Activated CD8-positive, alpha-beta T cell treated with anti-CD3 and anti-CD28 coated beads, Interleukin-2, amount 10 ng/mL, durations not matched to agents 7 days and 5 days (primary cell): ENCODE data around the gene SDE2. TPM values are rescaled to one million over a fixed set of nuclear protein-coding genes. Genes with fewer than 3 reads are reported as not detected.
"Not testable (repeated sequence)": the region's sequence is repeated elsewhere in the genome, so short reads cannot be mapped to it uniquely, and the experiment has no call there.

Experiments used
- ATAC-seq: fragments of 150-1000 bp; cut with Tn5 transposase; one replicate; pipeline ENCODE4 v1.10.0; 2021; ENCODE audit warnings: moderate library complexity
- CTCF ChIA-PET: fragments of 350-600 bp; sonication (Branson Sonifier 250); formaldehyde crosslinking; loops from one replicate; lab custom pipeline; 2021; ENCODE audit warnings: antibody characterized with exemption; lab: Charles Lee
- POLR2A ChIA-PET: fragments of 350-600 bp; sonication (Branson Sonifier 250); formaldehyde crosslinking; loops from one replicate; lab custom pipeline; 2021; ENCODE audit warnings: antibody characterized with exemption; lab: Charles Lee
- DNase-seq: peaks from one replicate; pipeline ENCODE4 v3.0.0-alpha.2; 2020
- H3K27ac Mint-ChIP-seq: one replicate; pipeline ENCODE4 v1.8.0; 2021; ENCODE audit warnings: mild to moderate bottlenecking, mixed read lengths
- H3K27me3 Mint-ChIP-seq: one replicate; pipeline ENCODE4 v1.8.0; 2021; ENCODE audit warnings: low read depth, mixed read lengths
- H3K36me3 Mint-ChIP-seq: one replicate; pipeline ENCODE4 v1.8.0; 2021; ENCODE audit warnings: low read depth, mixed read lengths
- H3K4me1 Mint-ChIP-seq: one replicate; pipeline ENCODE4 v1.8.0; 2021; ENCODE audit warnings: low read depth, mixed read lengths
- H3K4me3 Mint-ChIP-seq: one replicate; pipeline ENCODE4 v1.8.0; 2021; ENCODE audit warnings: mild to moderate bottlenecking, mixed read lengths
- H3K9me3 Mint-ChIP-seq: one replicate; pipeline ENCODE4 v1.8.0; 2022; ENCODE audit warnings: mixed read lengths; ENCODE audit not compliant: insufficient read depth
- total RNA-seq, 2 experiments: library from RNA; stranded (reverse); gene quantifications; one replicate each; pipeline ENCODE4 v1.2.3, GENCODE V29; 2021

The SDE2 gene
- total RNA-seq, 2 experiments from 2014 or later: 15.4 to 16.9 TPM

DNA sequence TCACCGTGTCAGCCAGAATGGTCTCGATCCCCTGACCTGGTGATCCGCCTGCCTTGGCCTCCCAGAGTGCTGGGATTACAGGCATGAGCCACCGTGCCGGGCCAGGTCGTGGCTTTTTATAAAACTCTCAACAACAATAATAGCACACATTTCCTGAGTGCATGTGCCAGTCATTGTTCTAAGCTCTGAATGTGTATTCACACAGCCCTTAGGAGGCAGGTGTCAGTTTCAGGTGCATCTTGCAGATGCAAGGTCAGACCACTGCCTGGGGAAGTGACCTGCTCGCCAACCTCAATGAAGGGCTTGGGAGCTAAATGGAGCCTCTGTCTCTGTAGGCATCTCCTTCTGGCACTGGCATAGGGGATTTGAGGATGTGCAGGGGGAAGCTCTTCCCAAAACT lies 56.6 kb downstream of the SDE2 start:
- H3K4me3 Mint-ChIP-seq: no peak overlapping the region
- CTCF ChIA-PET: no interaction called here
- H3K27me3 Mint-ChIP-seq: peaks cover 14% of the 10 kb centered on the region
- H3K4me1 Mint-ChIP-seq: peaks cover 15% of the 10 kb centered on the region
- POLR2A ChIA-PET: interaction anchor here (0.7 kb wide), 1 partner anchor 69 kb away, joined by 3 read pairs; no protein-coding TSS in a partner anchor
- H3K27ac Mint-ChIP-seq: no peak overlapping the region
- H3K9me3 Mint-ChIP-seq: no peaks in the 10 kb centered on the region
- no peak for DNase-seq
- no peaks in the 10 kb centered on the region for H3K36me3 Mint-ChIP-seq
- ATAC-seq: no peak

DNA sequence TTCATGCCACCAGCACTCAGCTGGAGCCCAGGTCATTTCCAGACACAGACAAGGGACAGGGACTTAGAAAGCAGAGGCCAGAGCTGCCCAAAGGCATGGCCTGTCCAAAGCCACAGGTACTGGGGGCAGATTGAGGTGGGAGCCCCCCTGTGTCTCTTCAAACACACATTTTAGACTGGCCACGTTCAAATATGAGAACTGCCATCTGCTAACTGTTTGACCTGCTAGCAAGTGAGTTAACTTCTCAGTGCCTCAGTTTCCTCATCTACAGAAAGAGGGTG lies 57.3 kb downstream of the SDE2 start:
- ChIA-PET CTCF (no interaction called here), POLR2A (no interaction called here)
- no peak overlapping the region for H3K4me3 Mint-ChIP-seq
- no peaks in the 10 kb centered on the region for H3K36me3 Mint-ChIP-seq
- H3K4me1 Mint-ChIP-seq: peaks cover 15% of the 10 kb centered on the region
- DNase-seq (no peak), ATAC-seq (no peak)
- no peak overlapping the region for H3K27ac Mint-ChIP-seq
- no peaks in the 10 kb centered on the region for H3K9me3 Mint-ChIP-seq
- peaks cover 11% of the 10 kb centered on the region for H3K27me3 Mint-ChIP-seq

DNA sequence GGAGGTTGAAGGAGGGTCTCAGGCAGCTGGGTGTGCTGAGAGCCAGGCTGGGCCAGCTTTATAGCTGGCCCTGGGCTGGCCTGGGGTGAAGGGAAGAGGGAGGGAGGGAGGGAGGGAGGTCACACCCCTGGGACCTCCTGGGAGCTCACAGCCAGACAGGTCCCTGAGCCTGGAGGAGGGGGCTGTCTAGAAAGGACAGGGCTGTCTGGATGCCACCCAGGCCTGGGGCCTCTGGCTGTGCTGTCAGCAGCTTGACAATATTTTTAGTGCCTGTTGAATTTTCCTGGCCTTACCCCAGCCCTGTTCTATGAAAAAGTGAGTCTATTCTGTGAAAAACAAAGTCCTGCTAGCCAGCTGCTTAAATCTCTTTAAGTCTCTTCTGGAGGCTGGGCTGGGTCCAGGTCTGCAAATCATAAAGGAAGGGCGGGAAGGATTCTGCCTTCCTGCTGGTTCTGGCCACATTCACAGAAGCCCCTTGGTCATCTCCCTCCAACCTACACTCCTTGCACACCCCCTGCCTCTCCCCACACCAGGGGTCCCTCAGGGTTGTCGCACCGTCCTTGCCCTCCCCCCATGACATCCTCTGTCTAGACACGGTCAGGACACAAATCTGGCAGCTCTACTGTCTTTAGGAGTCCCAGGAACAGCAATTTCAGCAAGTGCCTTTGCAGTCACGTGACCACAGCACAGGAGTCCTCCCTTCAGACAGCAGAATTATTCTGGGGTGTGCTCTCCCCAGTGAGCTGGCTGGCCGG lies 57.8 kb downstream of the SDE2 start, which contains the start of gene LEFTY2:
TSS of gene LEFTY2 (minus strand) at position 34 of the 755 bp plus-strand sequence. CDS start 80 bp downstream, outside the sequence.
- CTCF ChIA-PET: interaction anchor here (1.6 kb wide), 1 partner anchor 22 kb away, joined by 5 read pairs; no protein-coding TSS in a partner anchor
- H3K4me3 Mint-ChIP-seq: no peak within 1 kb of the TSS
- DNase-seq: no peak
- peaks cover 11% of the 10 kb centered on the region for H3K27me3 Mint-ChIP-seq
- no peak for ATAC-seq
- POLR2A ChIA-PET: interaction anchor here (0.7 kb wide), 1 partner anchor 473 kb away, joined by 3 read pairs; no protein-coding TSS in a partner anchor
- no peak within 1 kb of the TSS for H3K27ac Mint-ChIP-seq
- H3K36me3 Mint-ChIP-seq: no peaks in the 10 kb centered on the region
- no peaks in the 10 kb centered on the region for H3K9me3 Mint-ChIP-seq
- peaks cover 15% of the 10 kb centered on the region for H3K4me1 Mint-ChIP-seq

DNA sequence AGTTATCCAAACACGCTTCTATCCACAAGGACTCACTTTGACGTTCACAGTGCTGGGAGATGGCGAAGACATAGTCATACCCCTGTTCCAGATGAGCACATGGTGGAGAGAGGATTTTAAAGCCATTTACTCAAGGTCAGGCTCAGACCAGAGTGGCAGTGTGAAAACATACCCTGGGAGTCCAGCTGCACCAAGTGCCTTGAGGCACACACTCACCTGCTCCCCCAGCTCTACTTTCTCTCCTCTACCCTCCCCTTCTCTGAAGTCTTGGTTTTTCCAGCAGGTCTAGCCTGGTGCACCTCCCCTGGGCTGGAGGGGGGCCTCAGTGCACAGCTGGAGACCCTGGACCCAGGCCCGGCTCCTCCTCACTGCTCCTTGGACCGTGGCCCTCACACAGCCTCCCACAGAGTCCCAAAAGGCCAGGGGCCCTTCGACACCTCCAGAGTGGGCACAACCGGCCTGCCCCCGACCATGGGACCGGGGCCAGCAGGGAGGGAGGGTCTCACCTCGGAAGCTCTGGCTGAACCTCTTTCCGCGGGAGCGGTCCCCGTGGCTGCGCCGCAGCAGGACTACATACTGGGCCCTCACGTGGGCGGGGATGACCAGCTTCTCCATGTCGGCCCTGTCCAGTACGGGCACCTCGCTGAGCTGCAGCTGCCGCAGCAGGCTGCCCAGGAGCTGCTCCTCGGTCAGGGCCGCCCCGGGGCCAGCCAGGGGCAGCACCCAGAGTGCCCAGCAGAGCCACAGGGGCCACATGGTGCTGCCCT lies 58.6 kb downstream of the SDE2 start:
- ChIA-PET POLR2A (interaction anchor here (0.7 kb wide), 1 partner anchor 473 kb away, joined by 3 read pairs; no protein-coding TSS in a partner anchor), CTCF (interaction anchor here (1.6 kb wide), 1 partner anchor 22 kb away, joined by 5 read pairs; no protein-coding TSS in a partner anchor)
- DNase-seq (no peak), ATAC-seq (no peak)
- H3K36me3 Mint-ChIP-seq: no peaks in the 10 kb centered on the region
- H3K4me3 Mint-ChIP-seq: no peak overlapping the region
- H3K27me3 Mint-ChIP-seq: peaks cover 5% of the 10 kb centered on the region
- H3K27ac Mint-ChIP-seq: no peak overlapping the region
- H3K4me1 Mint-ChIP-seq: peaks cover 15% of the 10 kb centered on the region
- no peaks in the 10 kb centered on the region for H3K9me3 Mint-ChIP-seq

DNA sequence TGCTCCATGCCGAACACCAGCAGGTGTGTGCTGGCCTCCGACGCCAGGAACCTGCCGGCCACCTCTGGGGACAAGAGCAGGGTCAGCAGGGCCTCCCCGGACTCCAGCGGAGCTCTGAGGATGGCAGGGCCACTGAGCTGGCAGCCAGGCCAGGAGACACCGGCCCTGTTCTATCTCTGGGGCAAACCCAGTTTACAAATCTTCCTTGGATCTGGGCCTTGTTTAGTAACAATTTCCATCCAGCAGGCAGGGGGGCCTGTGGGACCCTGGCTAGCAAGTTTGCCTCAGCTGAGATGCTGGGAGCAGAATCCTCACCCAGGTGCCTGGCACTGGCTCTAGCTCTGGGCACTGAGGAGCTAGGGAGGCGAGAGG lies 59.2 kb downstream of the SDE2 start:
- H3K27ac Mint-ChIP-seq, H3K4me1 Mint-ChIP-seq, H3K27me3 Mint-ChIP-seq, ATAC-seq, POLR2A ChIA-PET, H3K4me3 Mint-ChIP-seq, H3K36me3 Mint-ChIP-seq, DNase-seq, H3K9me3 Mint-ChIP-seq: not testable (repeated sequence)
- CTCF ChIA-PET: interaction anchor here (1.6 kb wide), 1 partner anchor 23 kb away, joined by 5 read pairs; no protein-coding TSS in a partner anchor

DNA sequence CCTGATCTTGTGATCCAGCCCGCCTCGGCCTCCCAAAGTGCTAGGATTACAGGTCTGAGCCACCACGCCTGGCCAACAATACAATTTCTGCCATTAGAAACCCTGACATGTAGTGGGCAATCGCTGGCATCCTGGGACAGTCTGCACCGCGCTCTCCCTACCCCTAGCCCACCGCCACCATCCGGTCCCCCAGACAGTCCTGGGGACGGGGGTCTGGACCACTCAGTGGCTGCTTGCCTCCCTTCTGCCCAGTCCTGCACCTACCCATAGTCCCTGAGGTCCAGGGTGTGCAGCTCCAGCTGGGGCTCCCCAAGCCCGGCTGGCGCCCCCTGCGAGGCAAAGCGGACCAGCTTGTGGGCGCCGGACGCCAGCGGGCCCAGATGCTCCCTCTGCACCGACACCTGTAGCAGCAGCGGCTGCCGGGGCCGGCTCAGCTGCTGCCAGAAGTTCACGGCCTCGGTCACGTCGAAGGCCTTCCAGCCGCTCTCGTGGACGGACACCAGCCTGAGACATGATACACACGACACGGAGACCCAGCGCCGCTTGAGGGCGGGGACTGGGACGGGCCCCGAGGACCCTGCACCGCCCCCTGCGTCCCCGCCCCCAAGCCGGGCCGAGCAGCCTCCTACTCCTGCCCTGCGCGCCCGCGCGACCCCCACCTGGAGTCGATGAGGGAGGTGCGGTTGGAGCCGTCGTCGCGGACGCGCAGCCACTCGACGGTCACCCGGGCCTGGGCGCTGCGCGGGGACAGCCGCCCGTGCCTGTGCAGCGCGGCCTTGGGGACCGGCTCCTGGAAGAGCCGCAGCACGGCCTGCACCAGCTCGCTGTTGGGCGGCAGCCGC lies 59.8 kb downstream of the SDE2 start:
- POLR2A ChIA-PET, H3K4me1 Mint-ChIP-seq, H3K27ac Mint-ChIP-seq, CTCF ChIA-PET, H3K9me3 Mint-ChIP-seq, H3K36me3 Mint-ChIP-seq, H3K27me3 Mint-ChIP-seq, H3K4me3 Mint-ChIP-seq, DNase-seq: not testable (repeated sequence)
- ATAC-seq: peak; percentile 12

DNA sequence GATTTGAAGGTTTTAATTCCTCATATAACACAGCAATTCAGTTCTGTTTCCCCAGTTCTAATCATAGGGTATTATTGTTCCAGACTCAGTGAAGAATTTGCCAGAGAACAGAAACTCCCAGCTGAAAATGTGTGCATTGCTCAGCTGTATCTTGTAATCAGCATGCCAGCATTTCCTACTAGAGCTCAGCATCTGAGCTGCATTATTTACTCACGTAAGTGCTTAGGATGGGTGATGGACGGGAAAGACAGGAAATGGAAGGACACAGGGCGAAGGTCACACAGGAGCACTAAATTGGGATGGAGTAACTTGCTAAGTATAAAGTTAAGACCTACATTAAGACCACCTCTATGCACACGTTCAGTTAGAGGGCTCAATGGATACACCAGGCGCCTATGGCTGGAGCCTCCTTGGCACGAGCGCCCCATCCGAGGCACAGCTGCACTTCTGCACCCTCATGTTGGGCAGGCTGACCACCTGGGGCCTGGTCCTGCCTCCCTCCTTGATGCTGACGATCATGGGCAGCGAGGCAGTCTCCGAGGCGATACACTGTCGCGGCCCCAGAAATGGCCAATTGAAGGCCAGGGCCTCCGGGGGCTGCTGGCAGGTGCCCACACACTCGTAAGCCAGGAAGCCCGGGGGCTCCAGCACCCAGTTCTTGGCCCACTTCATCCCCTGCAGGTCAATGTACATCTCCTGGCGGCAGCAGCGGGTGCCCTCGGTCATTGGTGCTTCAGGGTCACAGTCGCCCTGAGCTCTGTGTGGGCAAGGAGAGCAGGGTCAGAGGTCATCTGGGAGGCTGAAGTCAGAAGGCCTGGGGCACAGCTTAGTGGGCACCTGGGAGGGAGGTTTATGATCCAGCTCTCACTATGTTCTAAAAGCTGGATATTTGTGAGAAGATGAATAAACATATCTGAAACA lies 61.8 kb downstream of the SDE2 start:
- ChIA-PET POLR2A (interaction anchor here (1.0 to 2.2 kb wide), 3 partner anchors 11 to 160 kb away, joined by 3 to 10 read pairs (median 6); partner anchors contain the start of genes PYCR2 and SRP9), CTCF (interaction anchor here (1.6 kb wide), 1 partner anchor 8 kb away, joined by 6 read pairs; no protein-coding TSS in a partner anchor)
- H3K4me1 Mint-ChIP-seq: no peaks in the 10 kb centered on the region
- no peak overlapping the region for H3K27ac Mint-ChIP-seq
- DNase-seq (no peak), ATAC-seq (no peak)
- no peak overlapping the region for H3K4me3 Mint-ChIP-seq
- peaks cover 5% of the 10 kb centered on the region for H3K27me3 Mint-ChIP-seq
- H3K36me3 Mint-ChIP-seq: no peaks in the 10 kb centered on the region
- H3K9me3 Mint-ChIP-seq: no peaks in the 10 kb centered on the region

DNA sequence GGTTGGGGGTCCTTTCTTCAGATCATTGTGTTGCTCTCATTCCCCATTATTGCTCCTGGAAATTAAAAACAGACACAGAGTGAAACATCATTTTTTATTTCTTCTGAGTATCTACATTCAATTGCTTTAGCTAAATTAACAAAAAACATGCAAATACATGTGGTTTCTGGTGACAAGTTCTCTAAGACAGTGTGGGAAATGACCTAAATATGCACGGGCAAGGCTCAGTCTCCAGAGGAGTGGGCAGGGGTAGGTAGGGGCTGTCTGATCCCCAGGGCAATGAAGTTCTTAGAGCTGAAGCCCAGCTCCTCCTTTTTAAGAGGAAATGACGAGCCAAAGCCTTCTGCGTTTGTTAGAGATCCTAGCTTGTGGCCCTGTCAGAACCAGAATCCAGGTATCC lies 62.6 kb downstream of the SDE2 start:
- no peaks in the 10 kb centered on the region for H3K36me3 Mint-ChIP-seq
- no peak overlapping the region for H3K4me3 Mint-ChIP-seq
- DNase-seq (no peak), ATAC-seq (no peak)
- H3K27ac Mint-ChIP-seq: no peak overlapping the region
- ChIA-PET POLR2A (interaction anchor here (1.0 to 2.2 kb wide), 2 partner anchors 12 to 159 kb away, joined by 3 to 10 read pairs; partner anchors contain the start of genes PYCR2 and SRP9), CTCF (interaction anchor here (1.6 kb wide), 1 partner anchor 9 kb away, joined by 6 read pairs; no protein-coding TSS in a partner anchor)
- H3K27me3 Mint-ChIP-seq: peaks cover 5% of the 10 kb centered on the region
- no peaks in the 10 kb centered on the region for H3K9me3 Mint-ChIP-seq
- H3K4me1 Mint-ChIP-seq: no peaks in the 10 kb centered on the region

DNA sequence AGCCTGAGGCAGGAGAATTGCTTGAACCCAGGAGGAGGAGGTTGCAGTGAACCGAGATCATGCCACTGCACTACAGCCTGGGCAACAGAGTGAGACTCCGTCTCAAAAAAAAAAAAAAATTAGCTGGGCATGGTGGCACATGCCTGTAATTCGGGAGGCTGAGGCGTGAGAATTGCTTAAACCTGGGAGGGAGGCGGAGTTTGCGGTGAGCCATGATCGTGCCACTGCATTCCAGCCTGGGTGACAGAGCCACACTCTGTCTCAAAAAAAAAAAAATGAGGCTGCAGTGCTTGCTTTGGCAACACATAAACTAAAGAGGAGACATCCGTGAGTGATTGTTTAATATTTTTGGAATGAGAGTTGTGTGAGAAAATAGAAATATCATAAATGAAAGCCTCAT lies 63.1 kb downstream of the SDE2 start:
- DNase-seq, H3K27ac Mint-ChIP-seq, ATAC-seq, H3K27me3 Mint-ChIP-seq, H3K36me3 Mint-ChIP-seq, H3K9me3 Mint-ChIP-seq, H3K4me3 Mint-ChIP-seq, H3K4me1 Mint-ChIP-seq: not testable (repeated sequence)
- ChIA-PET CTCF (interaction anchor here (1.6 kb wide), 1 partner anchor 9 kb away, joined by 6 read pairs; no protein-coding TSS in a partner anchor), POLR2A (interaction anchor here (1.0 kb wide), 1 partner anchor 158 kb away, joined by 3 read pairs; the partner anchor contains the start of gene SRP9)

DNA sequence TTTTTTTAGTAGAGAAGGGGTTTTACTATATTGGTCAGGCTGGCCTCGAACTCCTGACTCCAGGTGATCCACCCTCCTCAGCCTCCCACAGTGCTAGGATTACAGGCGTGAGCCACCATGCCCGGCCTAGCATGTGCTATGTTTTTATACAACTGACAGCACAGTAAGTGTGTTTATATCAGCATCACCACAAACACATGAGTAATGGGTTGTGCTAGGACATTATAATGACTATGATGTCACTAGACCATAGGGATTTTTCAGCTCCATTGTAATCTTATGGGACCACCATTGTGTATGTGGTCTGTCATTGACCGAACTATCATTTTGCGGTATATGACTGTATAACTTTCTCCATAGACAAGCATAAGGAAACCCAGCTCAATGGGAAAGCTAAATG lies 64.4 kb downstream of the SDE2 start:
- Mint-ChIP-seq H3K36me3 (no peaks in the 10 kb centered on the region), H3K4me3 (no peak overlapping the region), H3K4me1 (no peaks in the 10 kb centered on the region), H3K9me3 (no peaks in the 10 kb centered on the region), H3K27ac (no peak overlapping the region), H3K27me3 (no peaks in the 10 kb centered on the region)
- CTCF ChIA-PET: interaction anchor here (1.1 to 1.2 kb wide), 2 partner anchors 53 to 156 kb away, joined by 3 to 4 read pairs; no protein-coding TSS in a partner anchor
- ATAC-seq (no peak), DNase-seq (no peak)
- POLR2A ChIA-PET: no interaction called here
